OCI-LY1 (cell line): ENCODE measurements around the gene ADD1.

ENCODE experiments used
- H2AFZ ChIP-seq: fragments of 200-600 bp; sonication (generic), shearing (Covaris generic); 2 replicates; pipeline ENCODE4 v1.6.0; 2014; ENCODE audit warnings: antibody characterized with exemption, mild to moderate bottlenecking, low read length
- H3F3A ChIP-seq: fragments of 200-600 bp; sonication (generic), shearing (Covaris generic); 2 replicates; pipeline ENCODE4 v1.6.0; 2014; ENCODE audit warnings: mild to moderate bottlenecking, antibody characterized with exemption, low read length, moderate library complexity; ENCODE audit not compliant: insufficient read depth
- H3K27ac ChIP-seq: fragments of 200-600 bp; sonication (generic); 2 replicates; pipeline ENCODE4 v1.5.1; 2014; ENCODE audit warnings: low read length, mixed run types, mild to moderate bottlenecking, low read depth; ENCODE audit not compliant: poor library complexity, severe bottlenecking
- H3K27me3 ChIP-seq: fragments of 200-600 bp; sonication (generic); 2 replicates; pipeline ENCODE4 v1.6.0; 2014; ENCODE audit warnings: antibody characterized with exemption, mild to moderate bottlenecking, low read length, moderate library complexity; ENCODE audit not compliant: insufficient read depth
- H3K36me3 ChIP-seq: fragments of 200-600 bp; sonication (generic); 2 replicates; pipeline ENCODE4 v1.6.1; 2014; ENCODE audit warnings: mild to moderate bottlenecking, antibody characterized with exemption, low read length, moderate library complexity, mixed read lengths; ENCODE audit not compliant: insufficient read depth
- H3K4me1 ChIP-seq: fragments of 200-600 bp; sonication (generic); 2 replicates; pipeline ENCODE4 v1.5.1; 2014; ENCODE audit warnings: mild to moderate bottlenecking, low read length, moderate library complexity; ENCODE audit not compliant: insufficient read depth, severe bottlenecking
- H3K4me2 ChIP-seq: fragments of 200-600 bp; sonication (generic), shearing (Covaris generic); 2 replicates; pipeline ENCODE4 v1.6.1; 2014; ENCODE audit warnings: low read length
- H3K4me3 ChIP-seq: fragments of 200-600 bp; sonication (generic); 2 replicates; pipeline ENCODE4 v1.5.1; 2014; ENCODE audit warnings: low read length, low read depth, mild to moderate bottlenecking, mixed read lengths; ENCODE audit not compliant: poor library complexity, severe bottlenecking
- H3K79me2 ChIP-seq: fragments of 200-600 bp; shearing (Covaris generic); 2 replicates; pipeline ENCODE4 v1.6.1; 2016; ENCODE audit warnings: mixed run types, low read length, mixed read lengths; ENCODE audit not compliant: insufficient read depth
- H3K9ac ChIP-seq: fragments of 200-600 bp; sonication (generic), shearing (Covaris generic); 2 replicates; pipeline ENCODE4 v1.6.1; 2014; ENCODE audit warnings: mild to moderate bottlenecking, low read length, mixed read lengths
- H3K9me2 ChIP-seq: fragments of 200-600 bp; sonication (generic), shearing (Covaris generic); 2 replicates; pipeline ENCODE4 v1.6.1; 2014; ENCODE audit warnings: low read depth, mild to moderate bottlenecking, low read length, mixed read lengths
- H3K9me3 ChIP-seq: fragments of 200-600 bp; shearing (Covaris generic); 2 replicates; pipeline ENCODE4 v1.6.1; 2014; ENCODE audit warnings: low read length, mixed read lengths
- H4K20me1 ChIP-seq: fragments of 200-600 bp; sonication (generic), shearing (Covaris generic); 2 replicates; pipeline ENCODE4 v1.6.0; 2016; ENCODE audit warnings: mild to moderate bottlenecking, low read length; ENCODE audit not compliant: insufficient read depth
- CTCF ChIP-seq: fragments of 200-600 bp; sonication (generic), shearing (Covaris generic); IDR thresholded peaks from 2 replicates; pipeline ENCODE4 v1.5.1; 2017; ENCODE audit warnings: mild to moderate bottlenecking, antibody characterized with exemption, low read length, moderate library complexity, mixed read lengths
- EZH2 ChIP-seq: fragments of 200-600 bp; sonication (generic), shearing (Covaris generic); IDR thresholded peaks from 2 replicates; pipeline ENCODE4 v1.8.0; 2017; ENCODE audit warnings: borderline replicate concordance, mixed run types, mild to moderate bottlenecking, antibody characterized with exemption, low read length, moderate library complexity, mixed read lengths

The ADD1 gene

DNA sequence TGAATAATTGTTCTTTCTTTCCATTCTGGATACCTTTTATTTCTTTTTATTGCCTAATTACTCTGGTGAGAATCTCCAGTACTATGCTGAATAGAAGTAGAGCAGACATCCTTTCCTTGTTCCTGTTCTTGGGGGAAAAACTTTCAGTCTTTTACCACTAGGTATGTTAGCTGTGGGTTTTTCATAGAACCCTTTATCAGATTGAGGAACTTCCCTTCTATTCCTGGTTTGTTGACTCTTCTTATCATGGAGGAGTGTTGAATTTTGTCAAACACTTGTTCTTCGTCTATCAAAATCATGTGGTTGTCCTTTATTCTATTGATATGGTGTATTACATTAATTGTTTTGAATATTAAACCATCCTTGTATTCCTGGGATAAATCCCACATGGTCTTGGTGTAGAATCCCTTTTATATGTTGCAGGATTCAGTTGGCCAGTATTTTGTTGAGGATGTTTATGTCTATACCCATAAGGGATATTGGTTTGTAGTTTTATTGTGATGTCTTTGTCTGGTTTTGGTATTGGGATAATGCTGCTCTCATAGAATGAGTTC lies 27.2 kb upstream of the ADD1 start:
- H3K4me2 ChIP-seq, result no peak overlapping the region
- no peaks in the 10 kb centered on the region for H3K9me3 ChIP-seq
- no peak overlapping the region for H3K4me3 ChIP-seq
- H3K79me2 ChIP-seq, result no peaks in the 10 kb centered on the region
- TF ChIP-seq CTCF (no peak), EZH2 (no peak)
- no peak overlapping the region for H3K27ac ChIP-seq
- no peaks in the 10 kb centered on the region for H3K36me3 ChIP-seq
- no peak overlapping the region for H3K9ac ChIP-seq
- no peaks in the 10 kb centered on the region for H3K27me3 ChIP-seq
- peaks cover 12% of the 10 kb centered on the region for H3K4me1 ChIP-seq
- H3F3A ChIP-seq, result no peaks in the 10 kb centered on the region
- no peaks in the 10 kb centered on the region for H3K9me2 ChIP-seq
- no peaks in the 10 kb centered on the region for H4K20me1 ChIP-seq
- no peak overlapping the region for H2AFZ ChIP-seq

DNA sequence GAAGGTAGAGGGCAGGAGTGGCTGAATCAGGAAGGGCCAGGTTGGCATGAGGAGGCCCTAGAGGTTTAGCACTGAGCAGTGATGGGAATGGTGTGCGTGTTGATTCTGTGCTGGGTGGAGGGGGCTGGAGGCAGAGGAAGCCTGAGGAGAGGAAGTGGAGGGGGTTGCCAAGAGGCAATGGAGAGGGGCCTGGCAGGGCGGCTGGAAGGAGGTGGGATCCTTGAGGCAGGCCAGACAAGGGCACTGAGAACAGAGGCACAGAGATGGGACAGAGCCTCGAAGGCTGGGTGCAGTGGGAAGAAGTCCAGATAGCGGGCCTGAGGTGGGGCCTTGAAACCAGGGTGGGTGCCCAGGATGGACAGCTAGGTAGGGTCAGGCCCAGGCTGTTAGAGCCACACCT lies 26.5 kb upstream of the ADD1 start:
- H2AFZ ChIP-seq, result no peak overlapping the region
- H3K4me1 ChIP-seq, result peaks cover 7% of the 10 kb centered on the region
- no peaks in the 10 kb centered on the region for H3K9me3 ChIP-seq
- no peak for TF ChIP-seq CTCF
- TF ChIP-seq EZH2, result no peak
- H3K36me3 ChIP-seq, result no peaks in the 10 kb centered on the region
- no peaks in the 10 kb centered on the region for H3F3A ChIP-seq
- H4K20me1 ChIP-seq, result no peaks in the 10 kb centered on the region
- no peaks in the 10 kb centered on the region for H3K27me3 ChIP-seq
- no peak overlapping the region for H3K4me3 ChIP-seq
- no peak overlapping the region for H3K9ac ChIP-seq
- no peaks in the 10 kb centered on the region for H3K79me2 ChIP-seq
- H3K9me2 ChIP-seq, result no peaks in the 10 kb centered on the region
- H3K4me2 ChIP-seq, result no peak overlapping the region
- no peak overlapping the region for H3K27ac ChIP-seq

- H3K9me2 ChIP-seq, result no peaks in the 10 kb centered on the region
- H3K4me2 ChIP-seq, result peak overlapping the region; percentile 62
- no peak for TF ChIP-seq EZH2
- TF ChIP-seq CTCF, result no peak
- no peak overlapping the region for H3K27ac ChIP-seq
- peaks cover 4% of the 10 kb centered on the region for H3K4me1 ChIP-seq
- H3K9me3 ChIP-seq, result no peaks in the 10 kb centered on the region
- no peaks in the 10 kb centered on the region for H4K20me1 ChIP-seq
- H3K9ac ChIP-seq, result no peak overlapping the region; the same call in 1 of the 2 replicates
- H3K36me3 ChIP-seq, result no peaks in the 10 kb centered on the region
- no peaks in the 10 kb centered on the region for H3K79me2 ChIP-seq
- H3K4me3 ChIP-seq, result peak overlapping the region; percentile 57
- no peak overlapping the region for H2AFZ ChIP-seq
- no peaks in the 10 kb centered on the region for H3F3A ChIP-seq
- H3K27me3 ChIP-seq, result no peaks in the 10 kb centered on the region
Observed at GRCh38 chr4:2817701-2818350, 25.8 kb upstream of the ADD1 start.
